ENCODE measurements around the gene COIL. TPM values are rescaled to one million over a fixed set of nuclear protein-coding genes. Genes with fewer than 3 reads are reported as not detected.

COIL gene
- total and polyA plus RNA-seq, 9 of the 15 experiments (the other 6 are each of a cell fraction or from before 2014, with no cell fraction given), result 23.9 to 41.3 (median 28.7) TPM

GRCh38 chr17:56897646-56898424, 63.0 kb downstream of the COIL start:
- ChIA-PET POLR2A (interaction anchor here (1.6 to 3.0 kb wide), 3 partner anchors 10 to 14 kb away, joined by 4 to 12 read pairs (median 6); no protein-coding TSS in a partner anchor), CTCF (ENCODE audit: low intra/inter-chr PET ratio) (no interaction called here)
- intact Hi-C loops (cut with micrococcal nuclease), result no loop called here
- H3K27ac ChIP-seq (ENCODE audit: extremely low read depth, low read depth, low read length), result no peak overlapping the region
- peaks cover 0 to 4% of the 10 kb centered on the region in 2 experiments; a peak in 1 of 5 replicates for H3K4me1 ChIP-seq (replicated peaks in 1 of 2; ENCODE audit: control insufficient read depth in 2 of 2, insufficient read depth in 2 of 2, low read length in 2 of 2)
- in situ Hi-C loops (cut with MboI), result no loop called here
- H3K9me3 ChIP-seq (replicated peaks; ENCODE audit: control insufficient read depth, insufficient read depth, low read depth, low read length), result no peaks in the 10 kb centered on the region
- TSS peak; percentile 15 for BruUV-seq (replicated peaks)
- ATAC-seq (no peak), DNase-seq (ENCODE audit: extremely low read depth in 1 of 4, low spot score in 3 of 4) (no peak), FAIRE-seq (no peak)
- peaks cover 5% of the 10 kb centered on the region for H3K9me1 ChIP-seq (ENCODE audit: control insufficient read depth, insufficient read depth, low read length)
- no peak overlapping the region for H3K9ac ChIP-seq (ENCODE audit: insufficient read depth in 1 of 2, low read depth in 2 of 2, low read length in 2 of 2)
- no peaks in the 10 kb centered on the region; the same call in none of the 2 replicates for H4K20me1 ChIP-seq (replicated peaks; ENCODE audit: control insufficient read depth, insufficient read depth, low read length)
- TF ChIP-seq, protein P1, sequence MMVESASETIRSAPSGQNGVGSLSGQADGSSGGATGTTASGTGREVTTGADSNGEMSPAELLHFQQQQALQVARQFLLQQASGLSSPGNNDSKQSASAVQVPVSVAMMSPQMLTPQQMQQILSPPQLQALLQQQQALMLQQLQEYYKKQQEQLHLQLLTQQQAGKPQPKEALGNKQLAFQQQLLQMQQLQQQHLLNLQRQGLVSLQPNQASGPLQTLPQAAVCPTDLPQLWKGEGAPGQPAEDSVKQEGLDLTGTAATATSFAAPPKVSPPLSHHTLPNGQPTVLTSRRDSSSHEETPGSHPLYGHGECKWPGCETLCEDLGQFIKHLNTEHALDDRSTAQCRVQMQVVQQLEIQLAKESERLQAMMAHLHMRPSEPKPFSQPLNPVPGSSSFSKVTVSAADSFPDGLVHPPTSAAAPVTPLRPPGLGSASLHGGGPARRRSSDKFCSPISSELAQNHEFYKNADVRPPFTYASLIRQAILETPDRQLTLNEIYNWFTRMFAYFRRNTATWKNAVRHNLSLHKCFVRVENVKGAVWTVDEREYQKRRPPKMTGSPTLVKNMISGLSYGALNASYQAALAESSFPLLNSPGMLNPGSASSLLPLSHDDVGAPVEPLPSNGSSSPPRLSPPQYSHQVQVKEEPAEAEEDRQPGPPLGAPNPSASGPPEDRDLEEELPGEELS (CRISPR knock-in tag; IDR thresholded peaks at IDR 0.05; ENCODE audit: borderline replicate concordance), result no peak
- TF ChIP-seq ZNF384 (IDR thresholded peaks at IDR 0.05; ENCODE audit: low read depth, low read length) (no peak), ZBTB33 (CRISPR knock-in tag; IDR thresholded peaks at IDR 0.05) (peak; percentile 82), C11orf30 (IDR thresholded peaks at IDR 0.05; ENCODE audit: low read depth) (peak; percentile 30; the same call in 1 of the 2 replicates), ZNF316 (IDR thresholded peaks at IDR 0.05) (peak; percentile 65), HSF4 (CRISPR knock-in tag; IDR thresholded peaks at IDR 0.05; ENCODE audit: borderline replicate concordance) (no peak), RBM14 (IDR thresholded peaks at IDR 0.05; ENCODE audit: borderline replicate concordance, insufficient read depth, low read depth, low read length) (no peak), MAFG (tag; conservative IDR thresholded peaks at IDR 0.05) (peak; percentile 29; the same call in 1 of the 2 replicates), BRCA1 (IDR thresholded peaks at IDR 0.05) (no peak), BRCA1 (CRISPR knock-in tag; IDR thresholded peaks at IDR 0.05) (no peak)
- WGBS (ENCODE audit: insufficient coverage, low coverage, missing lambda C conversion rate), result 96% methylated on average over 12 of the region's 14 CpGs
- H3K4me2 ChIP-seq (ENCODE audit: insufficient read depth, low read length), result no peak overlapping the region
- no peaks in the 10 kb centered on the region for H3K79me2 ChIP-seq (ENCODE audit: control insufficient read depth, insufficient read depth, low read length)
- peaks cover 92% of the 10 kb centered on the region for H3K36me3 ChIP-seq (ENCODE audit: control insufficient read depth, insufficient read depth, low read length)
- H2AFZ ChIP-seq (ENCODE audit: low read depth, low read length), result no peak overlapping the region
- no peaks in the 10 kb centered on the region for H3K27me3 ChIP-seq (ENCODE audit: control insufficient read depth in 2 of 2, insufficient read depth in 2 of 2, low read length in 2 of 2)
- H3K4me3 ChIP-seq, result no peak overlapping the region
